GM08714 (cell line): ENCODE measurements around the gene GDAP2.
"Not testable (repeated sequence)": the region's sequence is repeated elsewhere in the genome, so short reads cannot be mapped to it uniquely, and the experiment has no call there.

Experiments used
- H3K4me3 ChIP-seq: fragments of 200-500 bp; sonication (Bioruptor generic); 2 replicates; pipeline ENCODE4 v1.5.1; 2014; ENCODE audit warnings: mild to moderate bottlenecking, low read length, inconsistent platforms
- ZNF274 ChIP-seq: IDR thresholded peaks from 2 replicates; pipeline ENCODE4 v1.6.1; 2012; ENCODE audit warnings: mild to moderate bottlenecking, low read depth, low read length

The GDAP2 gene

DNA sequence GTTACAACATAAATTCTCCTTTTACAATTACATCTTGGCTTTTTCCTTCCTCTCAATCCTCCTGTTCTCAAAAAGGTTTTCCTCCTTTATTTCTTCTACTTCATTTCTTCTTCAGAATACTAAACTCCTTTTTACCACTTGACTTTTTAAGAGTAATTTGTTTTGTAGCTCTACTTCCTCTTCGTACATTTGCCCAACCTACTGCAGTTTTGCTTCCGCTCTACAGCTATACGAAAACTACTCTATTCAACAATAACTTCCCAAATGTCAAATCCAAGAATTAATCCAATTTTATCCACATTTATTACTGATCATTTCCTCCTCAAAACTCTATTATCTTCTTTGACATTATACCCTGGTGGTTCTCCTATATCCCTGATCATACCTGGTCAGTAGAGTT is 3.4 kb downstream of the GDAP2 start:
- no peak overlapping the region for H3K4me3 ChIP-seq
- no peak for TF ChIP-seq ZNF274

DNA sequence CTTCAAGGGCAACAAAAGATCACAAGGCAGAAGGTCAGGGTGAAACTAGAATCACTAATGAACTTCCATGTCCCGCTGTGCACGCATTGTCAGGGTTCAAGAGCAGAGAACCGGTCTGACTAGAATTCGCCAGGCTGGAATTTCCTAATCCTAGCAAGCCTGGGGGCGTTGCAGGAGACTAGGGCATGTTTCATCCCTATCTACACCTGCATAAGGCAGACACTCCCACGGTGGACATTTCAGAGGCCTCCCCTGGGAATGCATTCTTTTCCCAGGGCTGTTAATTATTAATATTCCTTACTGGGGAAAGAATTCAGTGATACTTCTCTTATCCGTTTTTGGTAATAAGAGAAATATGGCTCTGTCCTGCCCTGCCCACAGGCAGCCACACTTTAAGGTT is 6.7 kb downstream of the GDAP2 start:
- H3K4me3 ChIP-seq, result not testable (repeated sequence)

DNA sequence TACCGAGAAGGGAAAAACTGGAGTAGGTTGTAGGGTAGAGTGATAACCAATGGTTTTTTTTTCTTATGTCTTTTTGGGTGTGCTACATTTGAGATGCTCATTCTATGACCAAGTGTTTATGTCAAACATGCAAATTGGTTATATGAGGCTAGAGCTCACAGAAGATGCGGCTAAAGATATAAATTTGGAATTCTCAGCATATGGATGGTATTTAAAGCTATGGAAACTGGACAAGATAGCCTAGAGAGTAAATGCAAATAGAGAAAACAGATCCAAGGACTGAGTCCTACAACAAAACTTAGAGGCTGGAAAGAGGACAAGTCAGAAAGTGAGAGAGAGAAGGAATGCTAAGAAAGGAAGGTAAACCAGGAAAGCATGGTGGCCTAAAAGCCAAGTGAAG is 7.4 kb downstream of the GDAP2 start:
- TF ChIP-seq ZNF274, result no peak
- H3K4me3 ChIP-seq, result no peak overlapping the region

DNA sequence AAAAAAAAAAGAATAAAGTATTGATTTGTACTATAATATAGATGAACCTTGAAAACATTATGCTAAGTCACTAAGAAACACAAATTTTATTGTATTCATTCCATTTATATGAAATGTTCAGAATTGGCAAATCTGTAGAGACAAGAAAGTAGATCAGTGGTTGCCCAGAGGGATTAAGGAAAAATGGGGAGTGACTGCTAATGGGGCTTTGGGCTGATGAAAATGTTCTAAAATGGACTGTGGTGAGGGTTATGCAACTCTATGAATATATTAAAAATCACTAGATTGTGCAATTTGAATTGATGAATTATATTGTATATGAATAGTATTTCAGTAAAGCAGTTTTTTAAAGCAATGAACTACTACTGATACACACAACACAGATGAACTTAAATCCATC is 10.0 kb downstream of the GDAP2 start:
- TF ChIP-seq ZNF274, result no peak
- H3K4me3 ChIP-seq, result no peak overlapping the region

DNA sequence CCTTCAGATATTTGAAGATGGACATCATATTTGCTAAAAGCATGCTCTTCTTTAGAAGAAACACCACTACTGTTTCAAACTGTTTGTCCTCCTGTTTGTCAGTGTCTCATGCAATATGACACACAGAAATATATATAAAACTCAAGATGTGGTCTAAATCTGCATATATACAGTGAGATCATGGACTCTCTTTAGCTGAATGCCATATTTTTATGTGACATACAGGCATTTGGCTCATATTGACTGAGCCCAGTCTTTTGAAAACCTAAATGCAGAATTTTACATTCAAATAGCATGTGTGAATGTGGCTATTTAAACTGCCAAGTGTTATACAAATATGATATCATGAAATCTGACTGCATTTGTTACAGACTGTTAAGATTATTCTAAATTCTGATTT is 18.4 kb downstream of the GDAP2 start:
- H3K4me3 ChIP-seq, result no peak overlapping the region
- no peak for TF ChIP-seq ZNF274

DNA sequence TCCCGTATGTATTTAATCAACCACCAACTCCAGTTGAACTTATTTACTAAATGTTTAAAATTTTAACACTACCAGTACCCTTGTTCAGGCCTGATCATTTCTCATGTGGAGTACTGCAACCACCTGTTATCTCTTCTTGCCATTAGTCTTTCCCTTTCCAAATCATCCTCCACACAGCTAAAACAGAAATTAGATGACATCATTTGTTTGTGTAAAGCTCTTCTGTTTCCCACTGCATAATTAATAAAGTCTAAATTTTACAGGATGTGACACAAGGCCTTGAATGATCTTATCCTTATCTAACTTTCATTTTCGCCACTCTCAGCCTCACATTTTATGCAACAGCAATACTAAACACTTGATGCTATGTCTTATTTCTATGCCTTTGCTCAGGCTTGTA is 24.4 kb downstream of the GDAP2 start:
- H3K4me3 ChIP-seq, result no peak overlapping the region
- TF ChIP-seq ZNF274, result no peak

DNA sequence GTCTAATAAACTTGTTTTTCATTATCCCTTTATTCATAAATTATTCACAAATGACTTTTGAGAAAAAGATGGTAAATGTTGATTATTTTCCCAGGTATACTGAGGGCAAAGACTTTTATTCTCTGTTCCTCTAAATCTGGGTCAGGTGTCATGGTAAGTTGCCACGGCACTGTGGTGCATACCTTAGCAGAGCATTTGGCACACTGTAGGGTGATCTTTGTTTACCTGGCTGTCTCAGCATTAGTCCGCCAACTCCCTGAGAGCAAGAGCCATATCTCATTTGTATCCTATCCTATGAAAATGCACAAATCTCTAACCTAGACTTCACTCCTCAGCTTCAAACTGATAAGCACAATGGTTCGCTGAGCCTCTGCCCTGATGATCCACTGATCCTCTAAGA is 24.9 kb downstream of the GDAP2 start:
- no peak overlapping the region for H3K4me3 ChIP-seq
- TF ChIP-seq ZNF274, result no peak

DNA sequence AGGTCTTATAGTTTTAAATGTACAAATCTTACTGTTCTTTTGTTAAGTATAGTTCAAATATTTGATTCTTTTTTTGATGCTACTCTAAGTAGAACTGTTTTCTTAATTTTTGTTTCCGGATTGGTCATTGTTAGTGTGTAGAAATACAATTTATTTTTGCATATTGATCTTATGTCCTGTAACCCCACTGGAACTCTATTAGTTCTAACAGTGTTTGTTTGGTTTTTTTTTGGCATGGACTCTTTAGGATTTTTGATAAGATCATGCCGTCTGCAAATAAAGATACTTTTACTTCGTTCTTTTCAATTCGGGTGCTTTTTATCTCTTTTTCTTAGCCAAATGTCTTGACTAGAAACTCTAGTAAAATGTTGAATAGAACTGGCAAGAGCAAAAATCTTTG is 26.5 kb downstream of the GDAP2 start:
- TF ChIP-seq ZNF274, result no peak

DNA sequence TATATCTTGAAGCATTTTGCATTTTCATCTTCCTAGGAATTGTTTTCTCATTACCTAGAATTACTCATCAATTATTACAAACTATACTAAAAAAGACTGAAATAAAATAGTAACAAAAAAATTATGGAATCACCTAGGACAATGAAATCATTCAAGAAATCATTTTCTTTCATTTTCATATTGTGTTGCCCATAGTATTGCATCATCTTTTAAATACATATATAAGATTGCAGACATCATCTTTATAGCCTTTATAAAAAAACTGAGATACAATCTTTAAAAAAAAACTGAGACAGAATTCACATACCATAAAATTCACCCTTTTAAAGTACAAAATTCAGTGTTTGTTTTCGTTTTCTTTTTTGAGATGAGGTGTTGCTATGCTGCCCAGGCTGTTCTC is 29.6 kb downstream of the GDAP2 start:
- TF ChIP-seq ZNF274, result no peak

More for the DNA sequence above, 26.5 kb downstream of the GDAP2 start:
- H3K4me3 ChIP-seq, result no peak overlapping the region

DNA sequence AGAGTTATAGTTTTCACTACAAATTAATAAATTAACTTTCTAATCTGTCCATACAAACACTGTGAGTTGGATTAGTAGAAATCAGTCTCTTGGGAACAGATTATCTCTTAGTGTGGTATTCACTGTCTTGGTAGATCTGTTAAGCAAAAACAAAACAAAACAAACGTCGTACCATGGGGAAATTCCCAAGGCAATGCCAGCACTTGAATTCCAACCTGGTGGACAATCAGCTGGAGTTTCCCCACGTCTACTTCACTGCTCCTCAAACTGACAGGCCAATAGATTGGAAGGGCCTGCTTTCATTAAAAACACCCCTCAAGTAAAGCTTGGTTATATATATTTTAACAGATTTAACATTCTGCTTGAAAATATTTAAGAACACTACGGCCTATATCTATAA is 31.9 kb downstream of the GDAP2 start:
- TF ChIP-seq ZNF274, result no peak
- H3K4me3 ChIP-seq, result no peak overlapping the region

More for the DNA sequence above, 29.6 kb downstream of the GDAP2 start:
- H3K4me3 ChIP-seq, result no peak overlapping the region

DNA sequence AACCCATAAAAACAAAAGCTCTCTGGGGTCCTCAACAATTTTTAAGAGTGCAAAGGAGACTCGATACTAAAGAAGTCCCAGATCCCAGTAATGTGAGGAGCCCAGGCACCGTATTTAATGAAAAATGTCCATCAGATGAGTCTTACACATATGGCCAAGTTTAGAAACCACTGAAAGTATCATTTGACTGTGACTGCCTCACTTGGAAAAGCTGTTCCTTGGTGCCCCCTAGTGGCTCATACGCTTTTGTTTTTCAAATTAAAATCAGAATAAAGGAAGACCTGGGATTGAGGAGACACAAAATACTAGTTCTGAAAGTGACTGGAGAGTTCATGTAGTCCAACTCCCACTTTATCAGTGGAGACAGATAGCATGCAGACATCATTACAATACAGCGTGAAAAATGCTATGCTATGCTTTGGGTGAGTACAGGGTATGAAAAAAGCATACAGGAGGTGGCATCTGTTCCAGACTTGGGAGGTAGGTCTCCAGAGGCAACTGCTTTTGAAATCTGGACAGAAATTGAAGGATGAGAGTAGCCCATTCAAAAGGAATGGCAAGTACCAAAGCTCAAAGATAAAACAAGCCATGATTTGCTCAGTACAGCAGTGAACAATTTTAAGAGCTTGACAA is 33.8 kb downstream of the GDAP2 start:
- TF ChIP-seq ZNF274, result no peak
- H3K4me3 ChIP-seq, result no peak overlapping the region

DNA sequence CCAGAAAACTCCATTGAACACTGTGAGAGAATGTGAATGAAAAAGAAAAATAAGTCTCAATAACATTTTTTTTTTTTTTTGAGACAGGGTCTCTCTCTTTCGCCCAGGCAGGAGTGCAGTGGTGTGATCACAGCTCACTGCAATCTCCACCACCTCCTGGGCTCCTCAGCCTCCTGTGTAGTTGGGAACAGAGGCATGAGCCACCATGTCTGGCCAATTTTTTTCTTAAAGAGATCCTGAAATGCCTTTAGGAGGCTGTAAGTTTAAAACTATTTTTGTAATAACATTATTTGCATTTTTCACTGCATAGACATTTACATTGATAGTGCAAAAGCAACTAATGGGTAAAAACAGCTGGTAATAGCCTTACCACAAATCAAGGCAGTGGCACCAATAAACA is 35.3 kb downstream of the GDAP2 start:
- no peak overlapping the region for H3K4me3 ChIP-seq
- TF ChIP-seq ZNF274, result no peak

DNA sequence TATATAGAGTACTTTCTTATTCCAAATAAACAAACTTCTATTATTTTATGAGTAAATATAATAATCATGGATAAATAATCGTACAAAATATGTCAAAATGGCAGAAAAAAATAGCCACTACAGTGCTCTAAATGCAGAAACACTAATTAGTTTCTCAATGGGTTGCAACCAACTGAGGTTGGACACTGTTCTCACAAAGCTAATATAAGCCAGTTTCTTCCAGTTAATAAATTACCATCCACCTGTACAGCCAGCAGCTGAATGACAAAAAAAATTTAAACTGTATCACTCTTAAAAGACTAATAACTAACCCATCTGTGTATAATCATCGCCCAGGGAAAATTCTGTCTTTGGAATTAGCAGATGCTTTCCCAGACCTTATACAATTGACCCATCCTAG is 36.9 kb downstream of the GDAP2 start:
- TF ChIP-seq ZNF274, result no peak
- H3K4me3 ChIP-seq, result no peak overlapping the region

DNA sequence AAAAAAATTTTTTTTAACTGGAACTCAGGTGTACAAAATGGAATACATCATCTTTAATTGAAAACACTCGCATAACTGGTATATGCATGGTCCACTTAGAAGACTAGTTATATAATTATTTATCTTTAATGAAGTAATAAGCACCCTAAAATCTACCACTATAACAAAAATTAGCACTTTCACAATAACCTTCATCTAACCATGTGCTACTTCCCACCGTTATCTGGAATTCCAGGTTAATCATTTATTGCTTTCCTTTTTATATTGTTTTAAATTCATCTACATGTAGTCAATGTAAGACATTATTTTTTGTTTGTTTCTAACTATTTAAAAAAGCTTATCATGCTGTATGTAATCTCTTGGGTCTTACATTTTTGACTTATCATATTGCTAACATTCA is 39.0 kb downstream of the GDAP2 start:
- H3K4me3 ChIP-seq, result no peak overlapping the region
- TF ChIP-seq ZNF274, result no peak

DNA sequence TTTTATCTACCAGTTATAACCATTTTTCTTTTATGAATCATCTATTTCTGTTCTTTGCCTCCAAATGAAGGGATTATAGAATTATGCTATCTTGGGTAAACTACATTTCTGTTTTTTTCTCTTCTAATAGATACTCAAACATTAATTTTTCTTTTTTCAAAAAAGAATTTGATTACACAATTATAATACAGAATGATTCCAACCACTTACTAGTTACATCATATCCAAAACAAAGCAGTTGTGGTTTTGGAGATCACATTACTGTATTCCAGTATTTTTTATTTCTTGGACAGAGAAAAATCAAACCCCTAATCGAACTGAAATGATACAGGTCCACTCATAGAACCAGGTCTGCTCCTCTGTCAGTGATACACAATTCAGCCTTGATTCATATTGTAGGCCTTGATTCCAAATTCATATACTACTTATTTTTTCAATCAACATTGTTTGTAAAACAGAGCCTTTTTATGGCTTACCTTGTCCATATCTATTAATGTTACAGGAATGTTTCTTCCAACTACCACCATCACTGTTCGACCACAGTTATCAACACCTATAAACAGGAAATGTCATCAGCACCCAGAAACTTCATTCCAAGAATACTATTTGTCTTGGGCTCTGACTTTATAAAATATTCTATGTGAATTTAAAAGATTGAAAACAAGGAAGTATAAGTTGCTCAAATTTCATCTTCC is 43.2 kb downstream of the GDAP2 start:
- no peak for TF ChIP-seq ZNF274
- H3K4me3 ChIP-seq, result no peak overlapping the region

DNA sequence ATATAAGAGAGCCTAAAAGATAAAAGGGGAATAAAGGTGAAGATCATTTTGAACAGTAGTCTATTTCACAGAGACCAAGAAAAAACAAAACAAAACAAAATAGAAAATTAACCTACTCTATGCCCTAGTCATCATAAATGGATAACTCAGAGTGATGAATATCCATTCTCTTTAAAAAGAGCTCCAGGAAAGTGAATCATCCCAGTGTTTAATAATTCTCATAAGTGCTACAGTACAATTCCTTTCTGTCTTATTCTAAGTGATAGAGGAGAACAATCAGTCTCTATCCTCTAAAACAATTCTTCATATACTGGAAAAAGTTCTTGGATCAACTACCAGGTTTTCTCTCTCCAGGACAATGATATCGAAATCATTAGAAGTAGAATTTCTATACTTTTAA is 45.8 kb downstream of the GDAP2 start:
- no peak overlapping the region for H3K4me3 ChIP-seq
- TF ChIP-seq ZNF274, result no peak
